ENCODE results near the gene APOF.
"Not testable (repeated sequence)": the region's sequence is repeated elsewhere in the genome, so short reads cannot be mapped to it uniquely, and the experiment has no call there.

APOF gene, protein sequence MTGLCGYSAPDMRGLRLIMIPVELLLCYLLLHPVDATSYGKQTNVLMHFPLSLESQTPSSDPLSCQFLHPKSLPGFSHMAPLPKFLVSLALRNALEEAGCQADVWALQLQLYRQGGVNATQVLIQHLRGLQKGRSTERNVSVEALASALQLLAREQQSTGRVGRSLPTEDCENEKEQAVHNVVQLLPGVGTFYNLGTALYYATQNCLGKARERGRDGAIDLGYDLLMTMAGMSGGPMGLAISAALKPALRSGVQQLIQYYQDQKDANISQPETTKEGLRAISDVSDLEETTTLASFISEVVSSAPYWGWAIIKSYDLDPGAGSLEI

DNA sequence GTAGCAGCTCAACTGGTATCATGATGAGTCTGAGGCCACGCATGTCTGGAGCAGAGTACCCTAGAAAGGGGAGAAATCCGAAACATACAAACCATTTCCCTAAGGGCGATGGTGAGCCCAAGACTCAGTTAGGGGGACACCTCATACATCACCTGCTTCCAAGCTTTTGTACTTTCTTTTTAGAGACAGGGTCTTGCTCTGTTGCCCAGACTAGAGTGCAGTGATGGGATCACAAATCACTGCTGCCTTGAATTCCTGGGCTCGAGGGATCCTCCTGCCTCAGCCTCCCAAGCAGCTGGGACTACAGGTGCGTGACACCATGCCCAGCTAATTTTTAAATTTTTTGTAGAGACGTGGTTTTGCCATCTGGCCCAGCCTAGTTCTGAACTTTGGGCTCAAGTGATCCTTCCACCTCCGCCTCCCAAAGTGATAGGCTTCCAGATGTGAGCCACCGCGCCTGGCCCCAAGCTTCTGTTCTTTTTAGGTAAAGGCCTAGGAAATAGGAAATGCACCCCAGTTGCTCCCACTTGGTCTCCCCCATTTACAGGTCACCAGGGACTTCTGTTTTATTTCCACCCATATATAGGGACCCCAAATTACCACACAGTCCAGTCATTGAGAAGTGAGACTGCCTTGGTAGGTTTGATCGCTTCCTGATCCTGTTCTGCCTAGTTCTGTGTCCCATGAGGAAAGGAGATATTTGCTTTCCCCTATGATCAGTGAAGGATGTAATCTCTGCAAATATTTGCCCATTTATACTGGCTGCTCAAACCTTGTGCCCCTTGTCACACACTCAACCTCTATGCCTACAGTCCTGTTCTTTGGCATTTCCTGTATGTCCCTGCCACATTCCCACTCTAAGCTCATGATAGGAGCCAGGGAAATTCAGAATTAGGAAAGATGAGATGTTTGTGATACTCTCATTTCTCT, at the start of gene APOF:
Gene APOF (minus strand): TSS at position 728 of the 930 bp plus-strand sequence. CDS start 112 bp downstream, at position 616.
- no peak for DNase-seq

DNA sequence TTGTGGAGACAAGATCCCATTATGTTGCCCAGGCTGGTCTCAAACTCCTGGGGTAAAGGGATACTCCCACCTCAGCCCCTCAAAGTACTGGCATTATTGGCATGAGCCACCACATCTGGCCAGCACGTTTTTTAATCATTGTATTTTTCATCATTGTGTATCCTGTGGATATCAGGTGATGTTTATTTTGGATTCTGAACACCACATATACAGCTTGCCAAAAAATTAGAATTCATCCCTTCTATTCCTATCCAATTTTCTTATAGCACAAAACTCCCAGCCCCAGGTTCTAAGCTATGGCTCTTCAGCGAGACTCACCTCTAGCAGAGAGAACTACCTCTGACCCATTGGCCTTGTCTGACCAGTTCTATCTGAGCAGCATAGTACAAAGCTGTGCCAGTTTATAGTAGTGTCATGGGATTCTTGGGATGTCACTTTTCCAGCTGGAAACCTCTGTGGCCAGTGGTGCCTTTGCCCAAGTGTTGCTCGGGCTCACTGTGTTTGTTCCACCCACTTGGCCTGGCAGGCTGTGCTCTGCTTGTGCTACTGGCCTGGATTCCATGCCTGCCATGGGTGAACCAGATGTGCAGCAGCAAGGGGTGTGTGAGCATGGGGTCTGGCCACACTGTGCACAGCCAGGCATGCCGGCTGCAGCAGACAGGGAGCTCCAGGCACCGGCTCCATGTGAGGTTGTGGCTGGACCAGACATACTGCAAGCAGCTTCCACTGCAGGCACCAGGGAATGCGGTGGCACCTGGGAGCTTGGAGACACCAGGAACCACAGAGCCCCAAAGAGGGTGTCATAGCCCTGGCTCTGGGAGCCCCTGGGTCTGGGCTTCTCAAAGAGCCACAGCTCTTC, 49.4 kb upstream of the APOF start:
- no peak for DNase-seq

DNA sequence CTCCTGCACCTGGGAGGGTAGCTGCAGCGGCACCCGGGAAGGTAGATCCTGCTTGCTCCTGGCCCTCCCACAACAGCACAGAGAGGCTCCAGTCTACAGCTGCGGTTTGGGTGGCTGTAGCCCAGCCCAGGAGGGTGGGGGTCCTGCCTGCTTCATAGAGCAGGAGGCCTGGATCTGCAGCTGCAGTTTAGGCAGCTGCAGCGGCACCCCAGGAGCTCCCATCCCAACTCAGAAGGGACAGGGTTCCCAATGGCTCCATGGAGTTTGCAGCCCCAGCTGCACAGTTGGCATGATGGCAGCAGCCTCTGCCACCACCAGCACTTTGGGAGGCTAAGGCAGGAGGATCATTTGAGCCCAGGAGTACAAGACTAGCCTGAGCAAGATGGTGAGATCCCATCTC, 48.1 kb upstream of the APOF start:
- no peak for DNase-seq

DNA sequence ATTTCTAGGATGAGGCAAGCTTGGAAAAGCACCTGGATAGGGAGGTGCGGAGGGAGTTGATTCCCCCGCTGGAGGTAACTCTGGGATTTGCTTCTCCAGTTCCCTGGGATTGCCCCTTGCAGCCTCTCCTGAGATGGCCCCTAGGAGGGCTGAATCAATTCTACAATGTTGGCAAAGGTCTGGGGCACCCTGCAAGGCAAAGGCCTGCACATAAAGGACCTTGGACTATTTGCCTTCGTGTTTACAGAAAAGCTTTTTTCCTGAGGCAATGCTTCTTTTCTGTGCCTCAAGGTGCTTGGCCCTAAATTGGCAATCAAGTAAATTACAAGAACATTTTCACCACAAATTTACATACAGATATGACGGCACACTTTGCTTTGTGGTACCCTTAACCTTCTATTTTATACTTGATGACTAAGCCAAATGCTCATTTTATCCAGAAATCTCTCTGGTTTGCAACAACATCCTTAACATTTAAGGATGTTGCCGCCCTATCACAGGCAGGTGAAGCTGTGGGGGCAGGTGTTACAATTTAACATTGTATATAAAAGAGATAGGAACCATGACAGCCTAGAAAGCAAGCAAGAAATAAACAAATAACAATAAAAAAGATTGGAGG, 46.3 kb upstream of the APOF start:
- DNase-seq, result no peak

DNA sequence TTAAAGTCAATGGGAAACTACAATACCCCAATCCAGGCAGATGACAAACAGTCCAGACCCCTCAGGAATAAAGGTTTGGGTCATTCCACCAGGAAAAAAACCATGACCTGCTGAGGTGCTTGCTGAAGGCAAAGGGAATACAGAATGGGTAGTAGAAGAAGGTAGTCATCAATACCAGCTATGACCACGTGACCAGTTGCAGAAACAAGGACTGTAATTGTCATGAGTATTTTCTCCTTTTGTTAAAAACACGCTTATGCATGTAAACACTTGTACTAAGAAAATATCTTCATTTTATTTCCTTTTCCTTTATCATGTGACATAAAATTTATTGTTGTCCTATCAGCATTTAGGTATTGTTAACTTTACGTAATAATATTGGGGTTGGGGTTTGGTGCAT, 41.6 kb upstream of the APOF start:
- DNase-seq, result not testable (repeated sequence)

DNA sequence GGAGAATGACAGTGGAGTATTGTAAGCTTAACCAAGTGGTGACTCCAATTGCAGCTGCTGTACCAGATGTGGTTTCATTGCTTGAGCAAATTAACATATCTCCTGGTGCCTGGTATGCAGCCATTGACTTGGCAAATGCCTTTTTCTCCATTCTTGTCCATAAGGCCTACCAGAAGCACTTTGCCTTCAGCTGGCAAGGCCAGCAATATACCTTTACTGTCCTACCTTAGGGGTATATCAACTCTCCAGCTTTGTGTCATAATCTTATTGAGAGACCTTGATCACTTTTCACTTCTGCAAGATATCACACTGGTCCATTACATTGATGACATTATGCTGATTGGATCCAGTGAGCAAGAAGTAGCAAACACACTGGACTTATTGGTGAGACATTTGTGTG, 39.0 kb upstream of the APOF start:
- DNase-seq, result not testable (repeated sequence)

DNA sequence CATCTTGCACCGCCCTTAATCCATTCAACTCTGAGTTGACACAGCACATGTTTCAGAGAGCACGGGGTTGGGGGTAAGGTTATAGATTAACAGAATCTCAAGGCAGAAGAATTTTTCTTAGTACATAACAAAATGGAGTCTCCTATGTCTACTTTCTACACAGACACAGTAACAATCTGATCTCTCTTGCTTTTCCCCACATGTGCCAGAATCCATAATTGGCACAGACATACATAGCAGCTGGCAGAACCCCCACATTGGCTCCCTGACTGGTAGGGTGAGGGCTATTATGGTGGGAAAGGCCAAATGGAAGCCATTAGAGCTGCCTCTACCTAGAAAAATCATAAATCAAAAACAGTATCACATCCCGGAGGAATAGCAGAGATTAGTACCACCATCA, 38.5 kb upstream of the APOF start:
- not testable (repeated sequence) for DNase-seq

DNA sequence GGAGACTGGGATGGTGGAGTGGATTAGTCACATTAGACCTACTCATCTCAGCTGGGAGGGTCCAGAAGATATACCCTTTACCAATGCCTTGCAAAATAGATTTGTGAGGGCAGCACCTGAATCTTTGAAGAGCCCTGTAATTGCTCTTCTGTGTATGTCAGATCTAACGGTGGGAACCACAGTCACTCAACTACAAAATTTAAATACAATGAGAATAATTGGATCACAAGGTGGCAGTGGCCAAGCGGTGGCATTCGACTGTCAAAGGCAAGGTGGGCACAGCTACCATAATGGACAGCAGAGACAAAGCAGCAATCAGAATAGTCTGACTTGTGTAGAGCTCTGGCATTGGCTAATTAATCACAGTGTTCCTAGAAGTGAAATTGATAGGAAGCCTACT, 36.8 kb upstream of the APOF start:
- not testable (repeated sequence) for DNase-seq

DNA sequence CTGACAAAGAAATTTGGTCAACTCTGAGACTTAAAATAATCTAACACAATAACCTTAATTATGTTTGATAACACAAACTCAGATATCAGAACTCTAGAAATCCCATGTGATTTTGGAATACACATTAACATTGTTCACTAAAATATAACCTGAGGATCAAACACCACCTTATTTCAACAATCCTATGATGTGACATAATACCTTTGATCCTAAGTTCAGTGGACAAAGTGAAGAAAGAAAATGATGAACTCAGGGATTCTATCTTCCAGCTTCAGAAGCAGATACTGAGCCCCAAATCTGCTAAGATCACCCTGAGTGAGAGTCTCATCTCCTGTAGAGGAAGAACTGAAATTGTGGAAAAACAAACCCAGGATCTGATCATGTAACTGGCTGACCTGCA, 35.7 kb upstream of the APOF start:
- DNase-seq, result no peak

DNA sequence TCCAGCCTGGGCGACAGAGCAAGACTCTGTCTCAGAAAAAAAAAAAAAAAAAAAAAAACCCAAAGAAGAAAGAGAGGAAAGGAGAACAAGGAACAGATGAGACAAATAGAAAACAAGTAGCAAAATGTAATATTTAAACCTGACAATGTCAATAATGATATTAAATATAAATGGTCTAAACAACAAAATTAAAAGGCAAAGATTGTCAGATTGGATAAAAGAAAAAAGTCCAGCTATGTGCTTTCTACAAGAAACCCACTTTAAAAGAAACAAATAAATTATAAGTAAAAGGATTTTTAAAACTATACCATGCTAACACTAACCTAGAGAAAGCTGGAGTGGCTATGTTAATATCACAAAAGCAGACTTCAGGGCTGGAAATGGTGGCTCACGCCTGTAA, 29.7 kb upstream of the APOF start:
- no peak for DNase-seq

DNA sequence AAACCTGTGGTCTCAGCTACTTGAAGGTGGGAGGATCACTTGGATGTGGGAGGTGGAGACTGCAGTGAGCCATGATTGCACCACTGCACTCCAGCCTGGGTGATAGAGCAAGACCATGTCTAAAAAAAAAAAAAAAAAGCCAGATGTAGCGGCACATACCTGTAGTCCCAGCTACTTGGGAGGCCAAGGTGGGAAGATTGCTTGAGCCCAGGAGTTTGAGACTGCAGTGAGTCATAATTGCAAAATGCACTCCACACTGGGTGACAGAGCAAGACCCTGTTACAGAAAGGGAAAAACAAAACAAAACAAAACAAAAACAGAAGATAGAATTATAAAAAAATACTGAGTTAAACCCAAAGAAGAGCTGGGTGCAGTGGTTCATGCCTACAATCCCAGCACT, 29.1 kb upstream of the APOF start:
- DNase-seq, result no peak

DNA sequence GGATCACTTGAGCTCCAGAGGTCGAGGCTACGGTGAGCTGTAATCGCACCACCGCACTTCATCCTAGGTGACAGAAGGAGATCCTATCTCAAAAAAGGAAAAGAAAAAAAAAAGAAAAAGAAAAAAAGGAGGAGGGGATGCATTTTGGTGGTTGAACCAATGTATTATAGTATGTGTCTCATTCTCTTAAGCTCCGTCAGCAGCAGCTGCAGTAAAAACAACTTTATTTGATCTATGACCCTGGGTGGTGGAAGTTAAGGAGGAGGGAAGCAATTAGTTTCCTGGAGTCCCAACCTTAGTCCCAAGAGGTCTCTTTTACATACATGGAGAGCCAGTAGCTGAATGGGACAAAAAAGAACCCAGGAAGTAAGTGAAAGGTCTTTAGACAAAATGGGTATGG, 26.8 kb upstream of the APOF start:
- no peak for DNase-seq

DNA sequence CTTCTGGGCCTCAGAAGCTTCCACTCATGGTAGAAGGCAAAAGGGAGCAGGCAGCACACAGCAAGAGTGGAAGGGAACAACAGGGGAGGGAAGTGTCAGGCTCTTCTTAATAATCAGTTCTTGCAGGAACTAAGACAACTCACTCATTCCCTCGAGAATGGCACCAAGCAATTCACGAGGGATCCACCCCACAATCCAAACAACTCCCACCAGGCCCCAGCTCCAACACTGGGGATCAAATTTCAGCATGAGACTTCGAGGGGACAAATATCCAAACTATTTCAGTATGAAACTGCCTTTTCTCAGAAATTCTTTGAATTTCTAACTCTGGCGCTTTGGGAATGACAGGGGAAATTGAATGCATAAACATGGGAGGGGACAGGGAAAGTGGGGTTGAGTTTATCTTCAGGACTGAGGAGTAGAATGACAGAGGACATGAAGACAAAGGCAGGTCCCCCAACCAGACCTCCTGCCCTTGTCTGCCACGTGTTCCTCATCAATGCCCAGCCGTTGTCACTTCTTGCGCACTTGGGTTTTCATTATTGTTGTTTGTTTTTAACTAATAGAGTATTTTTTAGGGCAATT, 24.6 kb upstream of the APOF start:
- peak; percentile 37 for DNase-seq

DNA sequence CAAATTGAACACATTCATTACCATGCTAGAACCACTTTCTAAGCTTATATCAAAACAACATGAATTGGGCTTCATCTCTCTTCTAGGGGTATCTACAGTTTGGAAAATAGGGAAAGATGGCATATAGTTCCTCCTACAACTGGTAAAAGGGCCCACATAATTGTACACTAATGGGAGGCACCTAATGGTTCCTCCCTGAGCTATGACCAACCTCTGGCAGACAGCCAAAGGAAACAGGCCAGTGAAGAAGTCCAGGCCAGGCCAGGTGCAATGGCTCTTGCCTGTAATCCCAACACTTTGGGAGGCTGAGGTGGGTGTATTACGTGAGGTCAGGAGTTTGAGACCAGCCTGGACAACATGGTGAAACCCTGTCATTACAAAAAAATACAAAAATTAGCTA, 23.2 kb upstream of the APOF start:
- DNase-seq, result no peak

DNA sequence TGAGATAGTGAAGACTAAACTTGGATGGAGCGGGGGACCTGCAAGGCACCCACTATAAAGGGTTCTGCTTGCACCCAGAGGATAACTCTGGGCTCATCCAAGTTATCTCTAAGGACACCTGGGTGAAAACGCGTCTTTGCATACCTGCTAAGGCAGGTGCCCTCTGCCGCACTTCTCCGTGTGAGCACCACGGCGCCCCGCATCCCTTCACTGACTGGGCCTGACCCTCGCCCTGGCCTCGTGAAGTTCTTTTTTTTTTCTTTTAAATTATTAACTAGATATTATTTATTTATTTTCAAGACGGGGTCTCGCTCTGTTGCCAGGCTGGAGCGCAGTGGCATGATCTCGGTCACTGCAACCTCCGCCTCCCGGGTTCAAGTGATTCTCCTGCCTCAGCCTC, 20.0 kb upstream of the APOF start:
- no peak for DNase-seq

DNA sequence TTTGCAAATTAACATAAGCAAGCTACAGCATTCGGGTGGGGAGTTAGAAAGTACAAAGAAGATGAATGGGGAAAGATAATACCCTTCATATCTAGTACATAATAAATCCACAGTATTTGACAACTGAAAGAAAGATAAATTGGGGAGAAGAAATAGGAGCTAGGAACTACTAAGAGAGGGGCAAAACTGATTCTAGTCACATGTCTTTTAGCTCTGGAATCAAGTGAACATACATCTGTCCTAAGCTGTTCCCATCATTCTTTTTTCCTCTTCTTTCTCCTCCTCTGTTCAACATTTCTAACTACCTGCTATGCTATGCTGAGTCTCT, 15.3 kb upstream of the APOF start:
- DNase-seq, result no peak

DNA sequence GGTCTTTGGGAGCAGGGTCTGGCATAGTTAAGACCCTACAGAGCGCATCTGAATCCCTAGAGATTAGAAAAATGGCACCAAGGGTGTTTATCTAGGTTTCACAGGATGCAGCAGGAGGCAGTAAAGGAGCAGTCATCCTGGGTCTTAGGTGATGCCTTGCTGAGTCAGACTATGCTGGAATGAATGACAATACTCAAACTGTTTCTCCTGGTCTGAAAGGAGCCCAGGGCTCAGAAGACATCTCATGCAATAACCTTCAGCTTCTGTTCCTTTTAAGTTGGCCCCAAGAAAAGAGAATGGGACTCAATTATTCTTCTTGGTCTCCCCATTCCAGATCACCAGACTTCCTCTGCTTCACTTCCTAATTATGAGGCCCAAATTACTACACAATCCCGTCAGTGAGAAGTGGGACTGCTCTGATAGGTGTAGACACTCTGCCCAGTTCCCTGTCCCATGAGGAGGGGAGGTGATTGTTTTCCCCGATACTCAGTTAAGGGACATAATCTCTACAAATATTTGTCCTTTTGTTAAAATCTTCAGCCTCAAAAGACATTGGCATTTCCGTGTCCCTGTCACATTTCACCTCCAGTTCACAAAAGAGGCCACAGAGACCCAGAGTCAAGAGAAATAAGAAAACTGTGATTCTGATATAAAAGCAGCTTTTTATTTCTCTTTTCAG, 14.8 kb upstream of the APOF start:
- peak; percentile 19 for DNase-seq

DNA sequence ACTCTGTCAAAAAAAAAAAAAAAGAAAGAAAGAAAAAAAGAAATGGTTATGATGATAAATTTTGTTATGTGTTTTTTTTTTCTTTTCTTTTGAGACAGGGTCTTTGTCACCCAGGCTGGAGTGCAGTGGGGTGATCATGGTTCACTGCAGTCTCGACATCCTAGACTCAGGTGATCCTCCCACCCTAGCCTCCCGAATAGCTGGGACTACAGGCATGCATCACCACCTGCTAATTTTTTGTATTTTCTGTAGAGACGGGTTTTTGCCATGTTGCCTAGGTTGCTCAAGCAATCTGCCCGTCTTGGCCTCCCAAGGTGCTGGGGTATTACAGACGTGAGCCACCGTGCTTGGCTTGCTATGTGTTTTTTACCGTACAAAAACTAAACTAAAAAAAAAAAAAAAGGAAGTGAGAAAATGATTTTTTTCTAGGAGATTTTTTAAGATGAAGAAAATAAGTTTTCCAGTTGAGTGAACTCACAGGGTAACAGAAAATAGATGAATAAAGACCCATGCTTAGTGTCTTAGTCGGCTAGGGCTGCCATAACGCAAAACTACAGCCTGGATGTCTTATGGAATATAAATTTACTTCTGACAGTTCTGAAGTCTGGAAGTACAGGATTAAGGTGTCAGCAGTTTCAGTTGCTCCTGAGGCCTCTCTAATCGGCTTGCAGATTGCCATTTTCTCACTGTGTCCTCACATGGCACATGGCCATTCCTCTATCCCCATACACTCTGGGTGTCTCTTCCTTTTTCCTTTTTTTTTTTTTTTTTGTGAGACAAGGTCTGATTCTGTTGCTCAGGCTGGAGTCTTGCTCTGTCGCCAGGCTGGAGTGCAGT, 13.2 kb upstream of the APOF start:
- DNase-seq, result no peak

DNA sequence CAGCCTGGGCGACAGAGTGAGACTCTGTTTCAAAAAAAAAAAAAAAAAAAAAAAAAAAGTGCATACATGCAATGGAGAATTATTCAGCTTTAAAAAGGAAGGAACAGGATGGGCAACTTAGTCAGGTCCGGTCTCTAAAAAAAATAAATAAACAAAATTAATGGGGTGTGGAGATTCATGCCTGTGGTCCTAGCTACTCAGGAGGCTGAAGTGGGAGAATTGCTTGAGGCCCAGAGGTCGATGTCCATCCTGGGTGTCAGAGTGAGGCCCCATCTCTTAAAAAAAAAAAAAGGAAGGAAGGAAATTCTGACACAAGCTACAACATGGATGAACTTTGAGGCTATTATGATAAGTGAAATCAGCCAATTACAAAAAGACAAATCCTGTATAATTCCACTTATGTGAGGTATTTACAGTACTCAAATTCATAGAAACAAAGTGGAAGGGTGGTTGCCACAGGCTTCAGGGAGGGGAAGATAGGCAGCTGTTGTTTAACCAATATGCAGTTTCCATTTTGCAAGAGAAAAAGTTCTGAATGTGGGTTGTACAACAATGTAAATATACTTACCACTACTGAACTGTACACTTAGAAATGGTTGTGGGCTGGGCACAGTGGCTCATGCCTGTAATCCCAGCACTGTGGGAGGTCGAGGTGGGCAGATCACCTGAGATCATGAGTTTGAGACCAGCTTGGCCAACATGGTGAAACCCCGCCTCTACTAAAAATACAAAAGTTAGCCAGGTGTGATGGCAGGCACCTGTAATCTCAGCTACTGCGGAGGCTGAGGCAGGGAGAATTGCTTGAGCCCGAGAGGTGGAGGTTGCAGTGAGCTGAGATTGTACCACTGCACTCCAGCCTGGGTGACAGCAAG, 12.3 kb upstream of the APOF start:
- no peak for DNase-seq

DNA sequence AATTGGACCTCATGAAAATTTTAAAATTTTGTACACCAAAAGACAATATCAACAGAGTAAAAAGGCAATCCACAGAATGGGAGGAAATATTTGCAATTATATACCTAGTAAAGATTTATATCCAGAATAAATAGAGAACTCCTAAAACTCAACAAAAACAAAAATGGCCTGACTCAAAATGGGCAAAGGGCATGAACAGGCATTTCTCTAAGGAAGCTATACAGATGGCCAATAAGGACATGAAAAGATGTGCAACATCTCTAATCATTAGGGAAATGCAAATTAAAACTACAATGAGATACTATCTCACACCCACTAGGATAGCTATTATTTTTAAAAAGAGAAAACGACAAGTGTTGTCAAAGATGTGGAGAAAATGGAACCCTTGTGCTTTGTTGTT, 10.9 kb upstream of the APOF start:
- DNase-seq, result no peak
